Gastrocnemius medialis (tissue), 4 donors: ENCODE results near the gene SMLR1. TPM values are rescaled to one million over a fixed set of nuclear protein-coding genes. Genes with fewer than 3 reads are reported as not detected.

Experiments
- ATAC-seq, 2 donors: fragments of 150-250 bp; one replicate each; pipeline ENCODE4 v1.9.1; 2016
- DNase-seq, 2 donors: peaks; one replicate each; pipeline ENCODE4 v3.0.0-alpha.2; 2019
- H3K27ac ChIP-seq, 4 donors: fragments of 200-600 bp; sonication (generic); 1 replicate in 1 of 4; 2 replicates in 3 of 4; pipeline ENCODE4 v1.5.1; 2016 to 2018; ENCODE audit warnings: mild to moderate bottlenecking in 2 of 4, moderate library complexity in 1 of 4
- H3K27me3 ChIP-seq, 3 donors: fragments of 200-600 bp; sonication (generic) in 2 of 3; 1 replicate in 1 of 3; 2 replicates in 2 of 3; pipeline versions ENCODE4 v1.5.1 to v1.6.0; 2016 to 2019; ENCODE audit warnings: mild to moderate bottlenecking in 1 of 3, moderate library complexity in 1 of 3
- H3K36me3 ChIP-seq, 2 donors: fragments of 200-600 bp; sonication (generic) in 1 of 2; one replicate each; pipeline ENCODE4 v1.5.1; 2017 to 2018
- H3K4me1 ChIP-seq, 2 donors: fragments of 200-600 bp; sonication (generic) in 1 of 2; one replicate each; pipeline ENCODE4 v1.5.1; 2016 to 2017; ENCODE audit warnings: mild to moderate bottlenecking in 2 of 2
- H3K4me3 ChIP-seq, 4 donors: fragments of 200-600 bp; sonication (generic) in 3 of 4; 1 replicate in 1 of 4; 2 replicates in 3 of 4; pipeline ENCODE4 v1.5.1; 2016 to 2019; ENCODE audit warnings: mild to moderate bottlenecking in 2 of 4
- H3K9me3 ChIP-seq, 3 donors: fragments of 200-600 bp; sonication (generic) in 2 of 3; 1 replicate in 1 of 3; 2 replicates in 2 of 3; pipeline ENCODE4 v1.5.1; 2016 to 2019
- CTCF ChIP-seq, 5 experiments: fragments of 450-650 bp in 3 of 5; fragments of 200-600 bp in 2 of 5; sonication (generic) in 2 of 5; IDR thresholded peaks in 4 of 5; conservative IDR thresholded peaks in 1 of 5; 1 replicate in 4 of 5; 2 replicates in 1 of 5; pipeline ENCODE4 v1.5.1; 2016 to 2019; ENCODE audit warnings: antibody characterized with exemption in 5 of 5, mild to moderate bottlenecking in 3 of 5, moderate library complexity in 3 of 5
- POLR2A ChIP-seq, 2 donors: fragments of 450-650 bp; IDR thresholded peaks; one replicate each; pipeline ENCODE4 v1.6.1; 2017; ENCODE audit warnings: antibody characterized with exemption in 2 of 2, mild to moderate bottlenecking in 2 of 2, moderate library complexity in 2 of 2
- in situ Hi-C, 4 donors: fragments of 200-750 bp; cut with MboI; loops; one replicate each; pipeline versions ENCODE4 v1.15.0 to v1.8.0; 2017; ENCODE audit warnings: low sequenced_read_pairs in 4 of 4
- intact Hi-C: fragments of 100-400 bp; cut with DNase I; formaldehyde crosslinking; loops from one replicate; pipeline ENCODE4 v1.15.1; 2023; ENCODE audit warnings: low total_unique reads
- total RNA-seq, 4 donors: library from RNA; depleted of rRNA; stranded (reverse); fragments of >200 nt; gene quantifications; one replicate each; pipeline versions ENCODE4 v1.1.0 to v1.2.3, GENCODE V29; 2016

Gene SMLR1
- total RNA-seq, 4 donors from 2014 or later: not detected

GRCh38 chr6:130858498-130859160 is 31.4 kb downstream of the SMLR1 start:
- in situ Hi-C loops: loop anchor here in 2 of 4 donors (25.0 kb wide), 1 partner anchor 546 kb away; no protein-coding TSS in a partner anchor
- Histone ChIP-seq H3K27ac (no peak overlapping the region), H3K36me3 (no peaks in the 10 kb centered on the region)

GRCh38 chr6:130859161-130859867 is 32.1 kb downstream of the SMLR1 start:
- intact Hi-C loops: no loop called here
- ATAC-seq (no peak), DNase-seq (no peak)
- H3K9me3 ChIP-seq: no peaks in the 10 kb centered on the region
- in situ Hi-C loops: loop anchor here in 2 of 4 donors (25.0 kb wide), 1 partner anchor 547 kb away; no protein-coding TSS in a partner anchor
- H3K4me1 ChIP-seq: no peaks in the 10 kb centered on the region
- no peaks in the 10 kb centered on the region for H3K36me3 ChIP-seq
- TF ChIP-seq CTCF (IDR thresholded peaks at IDR 0.05 in 4 of 5, conservative IDR thresholded peaks at IDR 0.05 in 1 of 5): no peak
- TF ChIP-seq POLR2A (IDR thresholded peaks at IDR 0.05): no peak
- no peak overlapping the region for H3K4me3 ChIP-seq
- H3K27ac ChIP-seq: no peak overlapping the region
- no peaks in the 10 kb centered on the region for H3K27me3 ChIP-seq

More at GRCh38 chr6:130858498-130859160, 31.4 kb downstream of the SMLR1 start:
- TF ChIP-seq POLR2A (IDR thresholded peaks at IDR 0.05): no peak
- no peak for TF ChIP-seq CTCF (IDR thresholded peaks at IDR 0.05 in 4 of 5, conservative IDR thresholded peaks at IDR 0.05 in 1 of 5)
- H3K9me3 ChIP-seq: no peaks in the 10 kb centered on the region
- ATAC-seq (no peak), DNase-seq (no peak)
- no peaks in the 10 kb centered on the region for H3K27me3 ChIP-seq
- no peaks in the 10 kb centered on the region for H3K4me1 ChIP-seq
- intact Hi-C loops: no loop called here
- no peak overlapping the region for H3K4me3 ChIP-seq

GRCh38 chr6:130862370-130862769 is 35.2 kb downstream of the SMLR1 start:
- Histone ChIP-seq H3K9me3 (no peaks in the 10 kb centered on the region), H3K36me3 (peaks cover 0 to 4% of the 10 kb centered on the region in 2 donors), H3K27me3 (no peaks in the 10 kb centered on the region), H3K27ac (no peak overlapping the region), H3K4me1 (no peaks in the 10 kb centered on the region), H3K4me3 (no peak overlapping the region)
- in situ Hi-C loops (loop anchor here in 2 of 4 donors (25.0 kb wide), 1 partner anchor 550 kb away; no protein-coding TSS in a partner anchor), intact Hi-C loops (no loop called here)
- TF ChIP-seq POLR2A (IDR thresholded peaks at IDR 0.05) (no peak), CTCF (IDR thresholded peaks at IDR 0.05 in 4 of 5, conservative IDR thresholded peaks at IDR 0.05 in 1 of 5) (no peak)
- DNase-seq: no peak
- ATAC-seq: no peak

- Histone ChIP-seq H3K27ac (no peak overlapping the region), H3K4me3 (no peak overlapping the region), H3K27me3 (no peaks in the 10 kb centered on the region), H3K9me3 (no peaks in the 10 kb centered on the region), H3K36me3 (peaks cover 0 to 4% of the 10 kb centered on the region in 2 donors), H3K4me1 (no peaks in the 10 kb centered on the region)
- DNase-seq (no peak), ATAC-seq (no peak)
- intact Hi-C loops (no loop called here), in situ Hi-C loops (loop anchor here in 2 of 4 donors (25.0 kb wide), 1 partner anchor 551 kb away; no protein-coding TSS in a partner anchor)
- no peak for TF ChIP-seq CTCF (IDR thresholded peaks at IDR 0.05 in 4 of 5, conservative IDR thresholded peaks at IDR 0.05 in 1 of 5)
- TF ChIP-seq POLR2A (IDR thresholded peaks at IDR 0.05): no peak
These were observed 36.4 kb downstream of the SMLR1 start for GRCh38 chr6:130863415-130864230.
